Measurements from ENCODE around the gene ARMC5. TPM values are rescaled to one million over a fixed set of nuclear protein-coding genes. Genes with fewer than 3 reads are reported as not detected.

Gene ARMC5
- polyA plus RNA-seq, 2 of the 4 experiments (the other 2 are of a cell fraction): 3.2 to 6.1 TPM

DNA sequence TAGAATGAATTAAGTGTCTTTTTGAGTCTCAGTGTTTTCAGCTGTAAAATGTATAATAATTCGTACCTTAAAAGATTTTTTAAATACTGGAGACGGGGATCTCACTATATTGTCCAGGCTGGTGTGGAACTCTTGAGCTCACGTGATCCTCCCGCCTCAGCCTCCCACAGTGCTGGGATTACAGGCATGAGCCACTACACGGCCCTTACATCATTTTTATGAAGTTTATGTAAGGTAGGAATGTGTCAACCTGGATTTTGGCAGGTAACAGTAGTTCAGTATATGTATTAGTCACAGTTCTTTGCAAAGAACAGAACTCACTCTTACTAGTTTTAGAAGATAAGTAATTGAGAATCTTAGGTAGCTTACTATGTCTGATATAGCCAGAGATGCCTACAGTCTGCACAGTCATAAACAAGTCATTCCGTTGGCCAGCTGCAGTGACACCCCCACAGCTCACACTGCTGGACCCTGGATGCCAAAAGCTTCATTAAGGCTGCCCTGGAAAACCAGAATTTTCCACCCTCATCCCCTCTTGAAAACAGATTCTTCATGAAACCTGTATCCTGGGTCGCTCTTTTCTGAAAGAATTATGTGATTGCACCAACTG, 30.6 kb upstream of the ARMC5 start:
- Histone ChIP-seq H3K27ac (no peak overlapping the region), H3K4me2 (no peak overlapping the region), H3K9me3 (no peaks in the 10 kb centered on the region; the same call in 2 of the 3 replicates), H3K4me1 (no peaks in the 10 kb centered on the region), H3K4me3 (no peak overlapping the region)
- ATAC-seq: no peak
- POLR2A ChIA-PET: no interaction called here
- FAIRE-seq: no peak
- WGBS (ENCODE audit: missing lambda C conversion rate): 43% methylated on average over 7 of the region's 7 CpGs
- TF ChIP-seq NPAS2 (CRISPR knock-in tag; IDR thresholded peaks at IDR 0.05; ENCODE audit: borderline replicate concordance) (no peak), GATA3 (IDR thresholded peaks at IDR 0.05; ENCODE audit: borderline replicate concordance) (no peak), CEBPB (IDR thresholded peaks at IDR 0.05) (no peak), JUN (IDR thresholded peaks at IDR 0.05) (no peak), HEYL (CRISPR knock-in tag; IDR thresholded peaks at IDR 0.05) (no peak), MAZ (IDR thresholded peaks at IDR 0.05; ENCODE audit: borderline replicate concordance, low read depth, low read length) (no peak), POLR2A (IDR thresholded peaks at IDR 0.05; ENCODE audit: low read length) (no peak), FOSB (CRISPR knock-in tag; IDR thresholded peaks at IDR 0.05) (no peak), USF2 (IDR thresholded peaks at IDR 0.05) (no peak), HOXB13 (CRISPR knock-in tag; IDR thresholded peaks at IDR 0.05; ENCODE audit: low read depth) (no peak), MAFK (IDR thresholded peaks at IDR 0.05; ENCODE audit: partially characterized antibody) (no peak), ESRRA (IDR thresholded peaks at IDR 0.05; ENCODE audit: borderline replicate concordance, low read length) (no peak), ZNF302 (CRISPR knock-in tag; IDR thresholded peaks at IDR 0.05) (no peak), FOXS1 (CRISPR knock-in tag; IDR thresholded peaks at IDR 0.05) (no peak), SREBF2 (IDR thresholded peaks at IDR 0.05) (no peak)
- TF ChIP-seq, protein P1, sequence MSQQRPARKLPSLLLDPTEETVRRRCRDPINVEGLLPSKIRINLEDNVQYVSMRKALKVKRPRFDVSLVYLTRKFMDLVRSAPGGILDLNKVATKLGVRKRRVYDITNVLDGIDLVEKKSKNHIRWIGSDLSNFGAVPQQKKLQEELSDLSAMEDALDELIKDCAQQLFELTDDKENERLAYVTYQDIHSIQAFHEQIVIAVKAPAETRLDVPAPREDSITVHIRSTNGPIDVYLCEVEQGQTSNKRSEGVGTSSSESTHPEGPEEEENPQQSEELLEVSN (IDR thresholded peaks at IDR 0.05; ENCODE audit: borderline replicate concordance, low read depth): no peak
- TF ChIP-seq, protein P2, sequence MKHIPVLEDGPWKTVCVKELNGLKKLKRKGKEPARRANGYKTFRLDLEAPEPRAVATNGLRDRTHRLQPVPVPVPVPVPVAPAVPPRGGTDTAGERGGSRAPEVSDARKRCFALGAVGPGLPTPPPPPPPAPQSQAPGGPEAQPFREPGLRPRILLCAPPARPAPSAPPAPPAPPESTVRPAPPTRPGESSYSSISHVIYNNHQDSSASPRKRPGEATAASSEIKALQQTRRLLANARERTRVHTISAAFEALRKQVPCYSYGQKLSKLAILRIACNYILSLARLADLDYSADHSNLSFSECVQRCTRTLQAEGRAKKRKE (CRISPR knock-in tag; IDR thresholded peaks at IDR 0.05; ENCODE audit: low read depth): no peak
- CTCF ChIA-PET: interaction anchor here (1.1 to 4.8 kb wide), 3 partner anchors 15 to 30 kb away, joined by 3 to 33 read pairs (median 4); partner anchors contain the start of genes ARMC5 and ZNF843
- no peak for DNase-seq (ENCODE audit: low read depth in 1 of 2, low spot score in 1 of 2)

GRCh38 chr16:31429314-31429713, 30.0 kb upstream of the ARMC5 start:
- H3K9me3 ChIP-seq: no peaks in the 10 kb centered on the region
- no peak overlapping the region for H3K4me2 ChIP-seq
- no peaks in the 10 kb centered on the region for H3K4me1 ChIP-seq
- ChIA-PET CTCF (interaction anchor here (1.1 to 4.8 kb wide), 4 partner anchors 12 to 29 kb away, joined by 3 to 33 read pairs (median 8); partner anchors contain the start of genes ARMC5 and ZNF843), POLR2A (no interaction called here)
- 12% methylated on average over 1 of the region's 1 CpG for WGBS (ENCODE audit: missing lambda C conversion rate)
- DNase-seq (ENCODE audit: low read depth in 1 of 2, low spot score in 1 of 2) (no peak), FAIRE-seq (no peak), ATAC-seq (no peak)
- no peak overlapping the region for H3K4me3 ChIP-seq
- no peak for TF ChIP-seq KDM1A (IDR thresholded peaks at IDR 0.05; ENCODE audit: low read depth)
- no peak for TF ChIP-seq POLR2AphosphoS2 (conservative IDR thresholded peaks at IDR 0.05; ENCODE audit: low read length)
- TF ChIP-seq, protein P1 (IDR thresholded peaks at IDR 0.05; ENCODE audit: borderline replicate concordance, low read depth): no peak
- no peak for TF ChIP-seq MYC (IDR thresholded peaks at IDR 0.05; ENCODE audit: borderline replicate concordance, low read length)
- TF ChIP-seq, protein P3, sequence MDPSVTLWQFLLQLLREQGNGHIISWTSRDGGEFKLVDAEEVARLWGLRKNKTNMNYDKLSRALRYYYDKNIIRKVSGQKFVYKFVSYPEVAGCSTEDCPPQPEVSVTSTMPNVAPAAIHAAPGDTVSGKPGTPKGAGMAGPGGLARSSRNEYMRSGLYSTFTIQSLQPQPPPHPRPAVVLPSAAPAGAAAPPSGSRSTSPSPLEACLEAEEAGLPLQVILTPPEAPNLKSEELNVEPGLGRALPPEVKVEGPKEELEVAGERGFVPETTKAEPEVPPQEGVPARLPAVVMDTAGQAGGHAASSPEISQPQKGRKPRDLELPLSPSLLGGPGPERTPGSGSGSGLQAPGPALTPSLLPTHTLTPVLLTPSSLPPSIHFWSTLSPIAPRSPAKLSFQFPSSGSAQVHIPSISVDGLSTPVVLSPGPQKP (IDR thresholded peaks at IDR 0.05; ENCODE audit: low read depth, low read length): no peak
- TF ChIP-seq FOSB (CRISPR knock-in tag; IDR thresholded peaks at IDR 0.05): no peak
- TF ChIP-seq, protein P4, sequence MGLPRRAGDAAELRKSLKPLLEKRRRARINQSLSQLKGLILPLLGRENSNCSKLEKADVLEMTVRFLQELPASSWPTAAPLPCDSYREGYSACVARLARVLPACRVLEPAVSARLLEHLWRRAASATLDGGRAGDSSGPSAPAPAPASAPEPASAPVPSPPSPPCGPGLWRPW (IDR thresholded peaks at IDR 0.05): no peak
- no peak for TF ChIP-seq PHF8 (IDR thresholded peaks at IDR 0.05; ENCODE audit: borderline replicate concordance, low read depth)
- no peak for TF ChIP-seq FOXS1 (CRISPR knock-in tag; IDR thresholded peaks at IDR 0.05)
- TF ChIP-seq EHF (CRISPR knock-in tag; IDR thresholded peaks at IDR 0.05): no peak
- TF ChIP-seq HDAC2 (IDR thresholded peaks at IDR 0.05): no peak
- TF ChIP-seq PBX3 (IDR thresholded peaks at IDR 0.05): no peak
- no peak for TF ChIP-seq RARB (CRISPR knock-in tag; IDR thresholded peaks at IDR 0.05)
- TF ChIP-seq, protein P2 (CRISPR knock-in tag; IDR thresholded peaks at IDR 0.05; ENCODE audit: low read depth): no peak
- H3K27ac ChIP-seq: no peak overlapping the region

Measured in A549 (cell line).